Measurements from ENCODE around the gene GCFC2.
"Not testable (repeated sequence)": the region's sequence is repeated elsewhere in the genome, so short reads cannot be mapped to it uniquely, and the experiment has no call there.

Gene GCFC2

GRCh38 chr2:75710577-75711253 is at the start of gene GCFC2:
Gene GCFC2, minus strand, starts transcription at chr2:75710915. Its CDS starts 60 bp downstream, at chr2:75710855.
- peak; percentile 78 for DNase-seq (ENCODE audit: low read depth)

DNA sequence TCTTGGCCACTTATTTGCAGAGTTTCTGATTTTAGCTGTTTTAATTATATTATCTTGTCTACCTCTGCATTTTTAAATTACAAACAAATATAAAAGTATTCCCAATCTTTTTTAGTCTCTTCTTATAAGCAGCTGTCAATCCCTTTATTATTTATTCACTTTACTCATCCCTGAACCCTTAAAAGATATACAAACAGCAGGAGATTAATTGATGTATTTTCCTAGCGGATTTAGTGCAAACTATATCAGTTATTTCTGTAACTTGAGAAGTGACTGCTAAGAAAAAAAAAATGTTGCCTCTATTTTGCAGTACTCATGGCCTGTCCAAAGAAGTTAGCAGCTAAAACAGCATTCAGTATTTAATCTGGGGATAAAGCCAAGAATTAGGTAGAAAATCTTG is 42.1 kb upstream of the GCFC2 start:
- no peak for DNase-seq (ENCODE audit: low read depth)

DNA sequence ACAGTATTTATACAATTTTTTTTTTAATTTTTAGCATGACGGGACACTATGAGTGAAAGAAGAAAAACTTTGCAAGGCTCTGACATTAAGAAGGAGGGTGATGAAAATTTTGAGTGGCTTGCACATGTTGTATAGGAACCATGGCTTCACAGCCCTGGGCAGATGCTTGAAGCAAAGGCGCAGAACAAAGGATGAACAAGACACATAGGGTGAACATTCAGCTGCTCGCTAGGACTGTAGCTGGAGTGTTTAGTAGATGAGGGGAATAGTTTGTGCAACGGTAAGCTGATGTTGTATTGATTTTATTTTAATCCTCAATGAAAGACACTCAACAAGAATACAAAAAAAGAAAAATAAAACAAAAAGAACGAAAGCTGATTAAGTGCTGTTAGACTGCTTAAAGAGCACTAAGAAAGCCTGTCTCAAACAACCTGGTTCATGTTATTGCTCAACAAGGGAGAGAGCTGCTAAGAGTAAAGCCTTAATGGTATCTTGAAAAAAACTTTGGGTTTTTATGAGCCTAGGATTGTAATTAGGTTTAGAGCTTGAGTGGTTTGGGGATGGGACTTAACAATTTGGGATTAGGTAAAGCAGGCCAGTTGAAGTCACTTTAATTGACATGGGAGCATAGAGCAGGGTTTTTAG is 41.2 kb upstream of the GCFC2 start:
- DNase-seq (ENCODE audit: low read depth): no peak

DNA sequence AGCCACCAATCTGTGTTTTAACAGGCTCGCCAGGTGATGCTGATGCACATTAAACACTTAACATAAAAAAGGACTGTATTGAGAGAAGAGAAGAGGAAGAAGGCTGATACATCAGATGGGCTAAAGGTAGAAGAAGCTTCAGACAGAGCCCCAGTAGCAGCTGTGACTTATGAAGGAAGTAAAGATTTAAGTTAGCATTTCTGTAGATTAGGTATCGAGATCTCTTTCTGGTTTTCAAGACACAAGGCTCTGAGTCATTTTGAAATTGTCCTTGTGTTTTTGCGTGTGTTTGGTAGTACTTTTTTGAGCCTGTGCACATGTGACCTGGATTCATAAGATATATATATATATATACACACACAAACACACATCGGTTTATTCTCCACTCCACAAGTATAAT is 40.6 kb upstream of the GCFC2 start:
- DNase-seq (ENCODE audit: low read depth): no peak

DNA sequence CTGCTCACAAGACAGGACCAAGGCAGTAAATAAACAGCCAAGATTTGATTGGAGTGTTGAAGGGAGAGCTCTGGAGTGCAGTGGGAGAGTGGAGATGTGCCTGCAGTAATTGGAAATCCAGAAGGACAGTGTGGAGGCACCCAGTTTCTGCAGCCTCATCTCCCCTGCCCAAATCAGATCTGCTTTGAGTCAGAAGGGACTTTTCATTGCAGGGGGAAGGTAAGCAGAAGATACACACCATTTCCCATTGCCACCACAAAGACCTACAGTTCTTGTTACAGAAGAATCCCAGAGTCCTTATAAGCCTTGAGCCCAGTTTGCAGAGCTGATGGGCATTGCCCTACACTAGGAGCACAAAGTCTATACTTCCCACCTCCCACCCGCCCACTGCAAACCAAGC is 27.2 kb upstream of the GCFC2 start:
- DNase-seq (ENCODE audit: low read depth): no peak

DNA sequence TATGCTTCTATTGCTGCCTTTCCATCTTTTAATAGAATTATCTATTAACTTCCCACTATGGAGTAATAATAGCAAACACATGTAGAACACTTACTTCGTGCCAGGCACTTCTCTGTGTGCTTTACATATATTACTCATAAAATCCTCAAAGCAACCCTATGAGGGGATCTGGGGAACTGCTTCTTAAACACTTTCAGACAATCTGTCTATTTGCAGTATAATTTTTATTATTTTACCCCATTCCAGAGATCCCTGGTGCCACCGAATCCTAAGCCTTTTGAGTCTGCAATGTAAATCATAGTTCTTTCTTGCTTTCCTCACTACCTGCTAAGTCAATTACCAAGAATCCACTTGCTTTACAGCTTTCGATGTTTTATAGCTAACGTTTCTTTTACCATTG is 25.6 kb upstream of the GCFC2 start:
- DNase-seq (ENCODE audit: low read depth): no peak

DNA sequence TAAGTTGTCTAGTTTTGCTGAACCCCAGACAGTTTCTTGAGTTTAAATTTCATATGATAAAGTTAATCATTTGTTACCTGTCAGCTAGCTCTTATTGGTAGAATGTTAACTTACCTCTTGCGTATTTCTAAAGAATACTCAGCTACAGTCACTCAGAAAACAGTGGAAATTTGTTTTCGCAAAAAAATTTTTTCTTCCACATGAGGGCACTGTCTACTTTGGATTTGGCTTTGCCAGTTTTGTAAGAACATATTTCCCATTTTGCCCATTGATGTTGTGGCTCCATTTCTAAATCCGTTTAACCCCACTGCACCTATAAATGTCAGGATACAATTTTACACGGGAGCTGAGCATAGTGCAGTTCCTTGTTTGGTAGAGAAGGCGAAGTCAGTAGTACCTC is 19.1 kb upstream of the GCFC2 start:
- DNase-seq (ENCODE audit: low read depth): no peak

DNA sequence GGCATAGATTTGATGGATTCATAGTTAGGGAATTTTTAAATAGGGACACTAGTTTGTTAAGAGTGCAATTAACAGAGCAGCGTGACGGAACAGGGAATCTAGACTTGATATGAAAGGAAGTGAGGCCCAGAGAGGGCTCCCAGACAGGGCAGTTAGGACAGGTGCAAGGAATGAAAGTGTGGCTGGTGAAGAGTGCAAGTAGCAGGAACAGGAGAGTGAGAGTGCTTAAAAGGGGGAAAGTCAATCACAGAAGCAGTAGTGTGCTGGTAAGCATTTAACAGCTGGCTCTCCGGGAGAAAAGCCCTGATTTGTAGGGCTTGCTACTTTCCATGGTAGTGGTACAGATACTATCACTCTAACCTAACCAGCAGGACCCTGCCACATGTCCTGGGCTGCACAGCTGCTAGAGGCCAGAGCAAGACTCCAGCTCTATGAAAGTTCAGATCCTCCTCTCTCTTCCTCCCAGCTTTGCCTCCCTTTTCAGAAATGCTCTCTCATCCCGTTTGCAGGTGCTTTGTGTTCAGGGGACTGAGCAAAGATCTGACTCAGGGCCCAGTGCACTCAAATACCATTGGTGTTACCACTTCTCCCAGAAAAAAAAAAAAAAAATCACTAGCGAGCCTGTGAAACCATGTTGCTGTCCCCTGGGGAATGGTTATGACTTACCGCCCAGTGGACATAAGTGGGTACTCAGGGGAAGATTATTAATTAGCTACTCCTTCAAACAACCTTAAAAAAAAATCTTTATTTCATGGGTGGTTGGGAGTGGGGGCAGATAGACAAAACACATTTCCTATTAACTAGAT is 18.1 kb upstream of the GCFC2 start:
- no peak for DNase-seq (ENCODE audit: low read depth)

GRCh38 chr2:75722687-75723086 is 12.0 kb upstream of the GCFC2 start:
- no peak for DNase-seq (ENCODE audit: low read depth)

DNA sequence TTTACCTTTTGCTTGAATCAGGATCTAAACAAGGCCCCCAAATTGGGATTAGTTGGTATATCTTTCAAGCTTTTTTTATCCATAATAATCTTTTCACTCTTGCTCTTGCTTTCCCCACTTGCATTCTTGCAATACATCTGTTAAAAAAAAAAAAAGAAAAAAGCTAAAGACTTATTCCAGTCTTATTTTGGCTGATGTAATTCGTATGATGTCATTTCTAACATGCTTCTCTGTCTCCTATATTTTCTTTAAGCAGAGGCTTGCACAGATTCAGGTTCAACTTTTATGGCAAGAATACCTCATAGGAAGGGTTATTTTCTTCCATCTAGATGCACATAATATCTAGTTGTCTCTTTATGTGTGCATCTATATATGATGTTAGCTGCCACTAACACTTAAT is 9.8 kb upstream of the GCFC2 start:
- no peak for DNase-seq (ENCODE audit: low read depth)

DNA sequence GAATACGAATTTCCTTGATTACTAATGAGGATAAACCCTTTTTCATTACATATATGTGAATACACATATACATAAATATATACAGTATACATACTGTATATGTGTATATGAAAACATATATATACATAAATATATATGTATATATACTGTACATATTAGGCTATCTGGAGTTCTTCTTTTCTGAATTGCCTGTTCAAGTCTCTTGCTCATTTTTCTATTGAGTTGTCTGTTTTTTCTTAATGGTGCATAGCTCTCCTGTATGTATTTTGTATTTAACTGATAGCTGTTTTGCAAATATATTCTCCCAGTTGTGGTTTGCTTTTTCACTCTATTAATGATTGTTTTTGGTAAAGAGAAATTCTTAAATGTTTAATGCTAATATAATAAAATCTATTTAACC is 8.9 kb upstream of the GCFC2 start:
- no peak for DNase-seq (ENCODE audit: low read depth)

- DNase-seq (ENCODE audit: low read depth): no peak
Measured at GRCh38 chr2:75716406-75716805, 5.7 kb upstream of the GCFC2 start.

DNA sequence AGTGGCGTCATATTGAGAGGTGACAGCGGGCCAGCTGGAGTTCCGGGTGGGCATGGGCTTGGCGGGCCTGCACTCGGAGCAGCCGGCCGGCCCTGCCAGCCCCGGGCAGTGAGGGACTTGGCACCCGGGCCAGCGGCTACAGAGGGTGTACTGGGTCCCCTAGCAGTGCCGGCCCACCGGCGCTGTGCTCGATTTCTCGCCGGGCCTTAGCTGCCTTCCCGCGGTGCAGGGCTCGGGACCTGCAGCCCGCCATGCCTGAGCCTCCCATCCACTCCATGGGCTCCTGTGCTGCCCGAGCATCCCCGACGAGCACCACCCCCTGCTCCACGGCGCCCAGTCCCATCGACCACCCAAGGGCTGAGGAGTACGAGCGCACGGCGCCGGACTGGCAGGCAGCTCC is 875 bp upstream of the GCFC2 start:
- DNase-seq (ENCODE audit: low read depth): not testable (repeated sequence)

- DNase-seq (ENCODE audit: low read depth): no peak
Measured at GRCh38 chr2:75710220-75710576, 517 bp downstream of the GCFC2 start.

DNA sequence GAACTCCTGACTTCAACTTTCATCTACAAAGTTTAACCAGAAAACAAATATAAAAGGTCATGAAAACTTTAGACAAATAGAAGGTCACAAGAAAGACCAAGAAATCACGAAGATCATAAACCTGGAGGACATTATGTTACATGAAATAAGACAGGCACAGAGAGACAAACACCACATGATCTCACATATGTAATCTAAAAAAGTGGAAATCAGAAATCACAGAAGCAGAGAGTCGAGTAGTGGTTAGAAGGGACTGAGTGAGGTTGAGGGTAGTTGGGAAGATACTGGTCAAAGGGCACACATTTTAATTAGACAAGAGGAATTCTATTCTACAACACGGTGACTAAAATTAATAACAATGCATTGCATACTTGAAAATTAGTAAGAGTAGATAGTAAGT is 1.4 kb downstream of the GCFC2 start:
- DNase-seq (ENCODE audit: low read depth): no peak

DNA sequence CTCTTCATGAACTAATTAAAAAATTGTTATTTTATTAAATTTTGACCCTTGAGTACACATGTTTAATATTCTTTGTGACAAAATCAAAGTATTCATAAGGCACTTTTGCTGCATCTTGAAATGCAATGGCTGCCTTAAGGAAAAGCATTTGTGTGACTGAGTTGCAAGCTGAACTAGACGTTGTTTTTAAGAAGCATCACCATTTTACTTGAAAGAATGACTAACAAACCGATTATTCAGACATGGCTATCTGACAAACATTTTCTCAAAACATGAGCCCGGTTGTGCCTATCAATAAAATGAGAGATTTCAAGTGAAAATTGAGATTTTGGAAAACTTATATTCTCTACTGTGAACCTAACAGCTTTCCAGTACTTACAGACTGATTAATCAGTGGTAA is 2.8 kb downstream of the GCFC2 start:
- DNase-seq (ENCODE audit: low read depth): no peak

GRCh38 chr2:75705921-75706320 is 4.8 kb downstream of the GCFC2 start:
- no peak for DNase-seq (ENCODE audit: low read depth)

GRCh38 chr2:75703589-75704287 is 7.0 kb downstream of the GCFC2 start:
- no peak for DNase-seq (ENCODE audit: low read depth)

DNA sequence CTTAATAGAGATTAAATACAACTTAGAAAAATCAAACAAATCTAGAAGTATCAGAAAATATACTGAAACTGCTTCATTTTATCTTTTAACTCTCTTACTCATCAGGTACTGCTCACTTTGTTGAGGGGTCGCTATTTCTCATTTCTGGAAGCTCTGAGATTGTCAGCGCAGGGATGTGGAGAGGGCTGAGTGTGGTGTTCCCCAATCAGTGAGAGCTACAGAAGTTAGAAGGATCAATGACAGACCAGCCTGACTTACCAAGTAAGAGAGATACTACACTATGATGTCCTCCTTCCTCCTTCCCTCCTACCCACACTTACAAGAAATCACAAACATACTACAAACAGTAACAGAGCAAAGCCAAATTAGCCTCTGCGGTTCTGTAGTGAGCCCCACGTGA is 8.1 kb downstream of the GCFC2 start:
- no peak for DNase-seq (ENCODE audit: low read depth)

GRCh38 chr2:75698918-75699317 is 11.8 kb downstream of the GCFC2 start:
- DNase-seq (ENCODE audit: low read depth): no peak

GRCh38 chr2:75688196-75688595 is 22.5 kb downstream of the GCFC2 start:
- no peak for DNase-seq (ENCODE audit: low read depth)

DNA sequence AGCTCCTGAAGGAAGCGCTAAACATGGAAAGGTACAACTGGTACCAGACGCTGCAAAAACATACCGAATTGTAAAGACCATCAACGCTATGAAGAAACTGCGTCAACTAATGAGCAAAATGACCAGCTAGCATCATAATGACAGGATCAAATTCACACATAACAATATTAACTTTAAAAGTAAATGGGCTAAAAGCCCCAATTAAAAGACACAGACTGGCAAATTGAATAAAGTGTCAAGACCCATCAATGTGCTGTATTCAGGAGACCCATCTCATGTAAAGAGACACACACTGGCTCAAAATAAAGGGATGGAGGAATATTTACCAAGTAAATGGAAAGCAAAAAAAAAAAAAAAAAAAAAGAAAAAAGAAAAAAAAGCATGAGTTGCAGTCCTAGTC is 27.3 kb downstream of the GCFC2 start:
- not testable (repeated sequence) for DNase-seq (ENCODE audit: low read depth)

GRCh38 chr2:75680402-75680801 is 30.3 kb downstream of the GCFC2 start:
- DNase-seq (ENCODE audit: low read depth): no peak

Measured in activated T-helper 9 cell treated with anti-CD3 and anti-CD28 coated beads, Interleukin-2, amount 50 U/mL, for 16 hours (primary cell).